ENCODE results near the gene OLFM4.

GRCh38 chr13:53073711-53074110 lies 45.1 kb downstream of the OLFM4 start:
- TF ChIP-seq USF2 (IDR thresholded peaks at IDR 0.05; ENCODE audit: low read length) (no peak), TAF1 (IDR thresholded peaks at IDR 0.05; ENCODE audit: low read depth, low read length) (no peak), MAX (IDR thresholded peaks at IDR 0.05) (no peak), HDAC6 (IDR thresholded peaks at IDR 0.05; ENCODE audit: low read depth, low read length) (no peak), JUND (IDR thresholded peaks at IDR 0.05; ENCODE audit: low read length) (no peak), NRF1 (IDR thresholded peaks at IDR 0.05; ENCODE audit: low read depth, low read length) (no peak), YY1 (IDR thresholded peaks at IDR 0.05; ENCODE audit: low read depth, low read length) (no peak), TBP (IDR thresholded peaks at IDR 0.05; ENCODE audit: low read depth, low read length) (no peak), CBX5 (IDR thresholded peaks at IDR 0.05; ENCODE audit: low read depth, low read length) (no peak), EP300 (IDR thresholded peaks at IDR 0.05; ENCODE audit: borderline replicate concordance in 1 of 2, low read depth in 2 of 2, low read length in 2 of 2) (no peak), CHD1 (IDR thresholded peaks at IDR 0.05; ENCODE audit: low read depth, low read length) (no peak), POLR2A (IDR thresholded peaks at IDR 0.05; ENCODE audit: control extremely low read depth in 1 of 2, low read depth in 2 of 2, low read length in 2 of 2) (no peak), BACH1 (IDR thresholded peaks at IDR 0.05; ENCODE audit: low read length) (no peak)
- TF ChIP-seq, protein P1, sequence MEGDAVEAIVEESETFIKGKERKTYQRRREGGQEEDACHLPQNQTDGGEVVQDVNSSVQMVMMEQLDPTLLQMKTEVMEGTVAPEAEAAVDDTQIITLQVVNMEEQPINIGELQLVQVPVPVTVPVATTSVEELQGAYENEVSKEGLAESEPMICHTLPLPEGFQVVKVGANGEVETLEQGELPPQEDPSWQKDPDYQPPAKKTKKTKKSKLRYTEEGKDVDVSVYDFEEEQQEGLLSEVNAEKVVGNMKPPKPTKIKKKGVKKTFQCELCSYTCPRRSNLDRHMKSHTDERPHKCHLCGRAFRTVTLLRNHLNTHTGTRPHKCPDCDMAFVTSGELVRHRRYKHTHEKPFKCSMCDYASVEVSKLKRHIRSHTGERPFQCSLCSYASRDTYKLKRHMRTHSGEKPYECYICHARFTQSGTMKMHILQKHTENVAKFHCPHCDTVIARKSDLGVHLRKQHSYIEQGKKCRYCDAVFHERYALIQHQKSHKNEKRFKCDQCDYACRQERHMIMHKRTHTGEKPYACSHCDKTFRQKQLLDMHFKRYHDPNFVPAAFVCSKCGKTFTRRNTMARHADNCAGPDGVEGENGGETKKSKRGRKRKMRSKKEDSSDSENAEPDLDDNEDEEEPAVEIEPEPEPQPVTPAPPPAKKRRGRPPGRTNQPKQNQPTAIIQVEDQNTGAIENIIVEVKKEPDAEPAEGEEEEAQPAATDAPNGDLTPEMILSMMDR (IDR thresholded peaks at IDR 0.05; ENCODE audit: control extremely low read depth in 1 of 3, insufficient read depth in 1 of 3, low read depth in 1 of 3, low read length in 3 of 3): no peak
